Tibial nerve (tissue), 4 donors: ENCODE data around the gene PHRF1.

ENCODE experiments used
- EP300 ChIP-seq, 2 donors: sonication (generic); formaldehyde crosslinking; IDR thresholded peaks; one replicate each; pipeline ENCODE4 v1.6.1; 2017; ENCODE audit warnings: antibody characterized with exemption in 2 of 2, mild to moderate bottlenecking in 1 of 2
- POLR2A ChIP-seq, 2 donors: fragments of 450-650 bp; IDR thresholded peaks; one replicate each; pipeline ENCODE4 v1.6.1; 2017; ENCODE audit warnings: antibody characterized with exemption in 2 of 2, mild to moderate bottlenecking in 2 of 2, moderate library complexity in 2 of 2
- TF ChIP-seq, protein P1 (sequence below), 5 experiments: fragments of 200-600 bp in 3 of 5; fragments of 450-650 bp in 2 of 5; sonication (generic) in 3 of 5; IDR thresholded peaks; one replicate each; pipeline ENCODE4 v1.5.1; 2016 to 2019; ENCODE audit warnings: antibody characterized with exemption in 5 of 5, mild to moderate bottlenecking in 3 of 5, moderate library complexity in 2 of 5

DNA sequence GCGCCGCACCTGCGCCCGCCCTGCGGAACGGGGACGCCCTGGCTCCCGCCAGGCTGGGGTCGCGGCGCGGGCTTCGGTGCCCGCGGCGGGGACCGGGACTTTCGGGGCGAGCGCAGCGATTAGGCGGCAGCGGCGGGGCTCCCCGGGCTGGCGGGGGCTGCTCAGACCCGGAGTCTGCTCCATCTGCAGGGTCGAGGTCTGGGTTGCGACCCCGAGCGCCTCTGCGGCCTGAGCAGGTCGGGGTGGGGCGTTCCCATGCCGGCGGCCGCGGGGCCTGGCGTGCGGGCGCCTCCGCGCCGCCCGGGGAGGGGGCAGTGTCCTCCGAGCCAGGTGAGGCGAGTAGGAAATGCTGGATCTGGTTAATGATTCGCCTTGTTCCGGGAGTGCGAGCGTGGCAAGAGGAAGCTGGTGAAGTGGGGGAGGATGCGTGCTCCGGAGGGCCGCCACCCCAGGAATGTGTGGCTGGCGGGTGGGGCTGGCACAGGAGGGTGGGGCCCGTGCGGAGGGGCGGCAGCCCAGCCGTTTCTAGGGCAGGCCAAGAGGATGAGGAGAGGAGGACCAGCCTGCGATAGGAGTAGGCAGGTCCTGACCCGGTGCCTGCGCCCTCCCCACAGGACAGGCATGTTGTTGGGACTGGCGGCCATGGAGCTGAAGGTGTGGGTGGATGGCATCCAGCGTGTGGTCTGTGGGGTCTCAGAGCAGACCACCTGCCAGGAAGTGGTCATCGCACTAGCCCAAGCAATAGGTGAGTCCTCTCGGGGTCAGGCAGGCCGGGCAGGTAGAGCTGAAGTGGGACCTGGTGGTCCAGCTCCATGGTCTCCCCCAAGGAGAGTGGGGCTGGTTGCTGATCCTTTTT is 14.9 kb upstream of the PHRF1 start:
- TF ChIP-seq, protein P1, sequence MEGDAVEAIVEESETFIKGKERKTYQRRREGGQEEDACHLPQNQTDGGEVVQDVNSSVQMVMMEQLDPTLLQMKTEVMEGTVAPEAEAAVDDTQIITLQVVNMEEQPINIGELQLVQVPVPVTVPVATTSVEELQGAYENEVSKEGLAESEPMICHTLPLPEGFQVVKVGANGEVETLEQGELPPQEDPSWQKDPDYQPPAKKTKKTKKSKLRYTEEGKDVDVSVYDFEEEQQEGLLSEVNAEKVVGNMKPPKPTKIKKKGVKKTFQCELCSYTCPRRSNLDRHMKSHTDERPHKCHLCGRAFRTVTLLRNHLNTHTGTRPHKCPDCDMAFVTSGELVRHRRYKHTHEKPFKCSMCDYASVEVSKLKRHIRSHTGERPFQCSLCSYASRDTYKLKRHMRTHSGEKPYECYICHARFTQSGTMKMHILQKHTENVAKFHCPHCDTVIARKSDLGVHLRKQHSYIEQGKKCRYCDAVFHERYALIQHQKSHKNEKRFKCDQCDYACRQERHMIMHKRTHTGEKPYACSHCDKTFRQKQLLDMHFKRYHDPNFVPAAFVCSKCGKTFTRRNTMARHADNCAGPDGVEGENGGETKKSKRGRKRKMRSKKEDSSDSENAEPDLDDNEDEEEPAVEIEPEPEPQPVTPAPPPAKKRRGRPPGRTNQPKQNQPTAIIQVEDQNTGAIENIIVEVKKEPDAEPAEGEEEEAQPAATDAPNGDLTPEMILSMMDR (IDR thresholded peaks at IDR 0.05): no peak
- TF ChIP-seq EP300 (IDR thresholded peaks at IDR 0.05) (no peak), POLR2A (IDR thresholded peaks at IDR 0.05) (no peak)
